HG02981 (cell line): ENCODE results near the gene ADAMTS20.

Source experiments
- ATAC-seq: cut with Tn5 transposase; IDR thresholded peaks from one replicate; pipeline ENCODE4 v1.9.1; 2021; ENCODE audit warnings: mild to moderate bottlenecking, moderate library complexity; ENCODE audit not compliant: unreplicated experiment

Gene ADAMTS20

GRCh38 chr12:43482311-43483085, 69.5 kb downstream of the ADAMTS20 start:
- ATAC-seq: no peak

- ATAC-seq: no peak
These were observed 71.4 kb downstream of the ADAMTS20 start for GRCh38 chr12:43480591-43480990.

GRCh38 chr12:43462741-43463140, 89.3 kb downstream of the ADAMTS20 start:
- no peak for ATAC-seq

GRCh38 chr12:43462080-43462479, 89.9 kb downstream of the ADAMTS20 start:
- ATAC-seq: no peak

GRCh38 chr12:43459285-43459684, 92.7 kb downstream of the ADAMTS20 start:
- no peak for ATAC-seq

GRCh38 chr12:43453761-43454160, 98.2 kb downstream of the ADAMTS20 start:
- no peak for ATAC-seq

- peak; percentile 65 for ATAC-seq
These were observed 107.0 kb downstream of the ADAMTS20 start for GRCh38 chr12:43444940-43445564.

GRCh38 chr12:43436597-43436996, 115.4 kb downstream of the ADAMTS20 start:
- no peak for ATAC-seq

- ATAC-seq: no peak
These were observed 117.4 kb downstream of the ADAMTS20 start for GRCh38 chr12:43434614-43435013.

- no peak for ATAC-seq
These were observed 123.9 kb downstream of the ADAMTS20 start for GRCh38 chr12:43428088-43428600.

- no peak for ATAC-seq
These were observed 126.6 kb downstream of the ADAMTS20 start for GRCh38 chr12:43425361-43425760.

- no peak for ATAC-seq
These were observed 135.0 kb downstream of the ADAMTS20 start for GRCh38 chr12:43416981-43417380.

GRCh38 chr12:43407816-43408645, 144.0 kb downstream of the ADAMTS20 start:
- ATAC-seq: peak; percentile 66

- ATAC-seq: no peak
These were observed 145.2 kb downstream of the ADAMTS20 start for GRCh38 chr12:43406801-43407200.

- no peak for ATAC-seq
These were observed 149.6 kb downstream of the ADAMTS20 start for GRCh38 chr12:43402436-43402835.

GRCh38 chr12:43401096-43401495, 150.9 kb downstream of the ADAMTS20 start:
- ATAC-seq: no peak

GRCh38 chr12:43396671-43397070, 155.3 kb downstream of the ADAMTS20 start:
- ATAC-seq: no peak

GRCh38 chr12:43392116-43392515, 159.9 kb downstream of the ADAMTS20 start:
- ATAC-seq: no peak

GRCh38 chr12:43381879-43382278, 170.1 kb downstream of the ADAMTS20 start:
- ATAC-seq: no peak

GRCh38 chr12:43378448-43378847, 173.6 kb downstream of the ADAMTS20 start:
- no peak for ATAC-seq

- no peak for ATAC-seq
These were observed 181.7 kb downstream of the ADAMTS20 start for GRCh38 chr12:43370263-43370662.
